ENCODE data around the gene SETD7.

DNA sequence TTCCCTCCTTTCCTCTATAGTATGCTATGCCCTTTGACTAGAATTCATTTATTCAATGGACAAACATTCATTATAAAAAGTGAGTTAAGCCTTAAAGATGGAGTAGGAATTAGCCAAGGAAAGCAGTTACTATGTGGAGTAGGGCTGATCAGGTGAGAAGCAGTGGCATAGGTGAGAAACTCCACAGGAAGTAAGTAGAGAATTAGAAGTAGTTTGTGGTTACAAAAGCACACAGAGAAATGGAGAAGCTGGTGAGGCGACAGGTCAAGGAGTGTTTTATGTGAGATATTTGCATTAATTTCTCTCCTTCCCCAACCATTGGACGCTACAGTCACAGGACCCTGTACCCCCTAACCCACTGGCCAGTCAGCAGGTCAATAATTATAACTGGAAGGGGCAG, 30.6 kb downstream of the SETD7 start:
- TF ChIP-seq, protein P1, sequence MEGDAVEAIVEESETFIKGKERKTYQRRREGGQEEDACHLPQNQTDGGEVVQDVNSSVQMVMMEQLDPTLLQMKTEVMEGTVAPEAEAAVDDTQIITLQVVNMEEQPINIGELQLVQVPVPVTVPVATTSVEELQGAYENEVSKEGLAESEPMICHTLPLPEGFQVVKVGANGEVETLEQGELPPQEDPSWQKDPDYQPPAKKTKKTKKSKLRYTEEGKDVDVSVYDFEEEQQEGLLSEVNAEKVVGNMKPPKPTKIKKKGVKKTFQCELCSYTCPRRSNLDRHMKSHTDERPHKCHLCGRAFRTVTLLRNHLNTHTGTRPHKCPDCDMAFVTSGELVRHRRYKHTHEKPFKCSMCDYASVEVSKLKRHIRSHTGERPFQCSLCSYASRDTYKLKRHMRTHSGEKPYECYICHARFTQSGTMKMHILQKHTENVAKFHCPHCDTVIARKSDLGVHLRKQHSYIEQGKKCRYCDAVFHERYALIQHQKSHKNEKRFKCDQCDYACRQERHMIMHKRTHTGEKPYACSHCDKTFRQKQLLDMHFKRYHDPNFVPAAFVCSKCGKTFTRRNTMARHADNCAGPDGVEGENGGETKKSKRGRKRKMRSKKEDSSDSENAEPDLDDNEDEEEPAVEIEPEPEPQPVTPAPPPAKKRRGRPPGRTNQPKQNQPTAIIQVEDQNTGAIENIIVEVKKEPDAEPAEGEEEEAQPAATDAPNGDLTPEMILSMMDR (IDR thresholded peaks at IDR 0.05): no peak
- no peak for TF ChIP-seq POLR2A (IDR thresholded peaks at IDR 0.05)
